PC-3 (cell line): ENCODE data around the gene HS3ST4. TPM values are rescaled to one million over a fixed set of nuclear protein-coding genes. Genes with fewer than 3 reads are reported as not detected.

Source experiments
- ATAC-seq: fragments of 200-7000 bp; cut with Tn5 transposase; 2 replicates; pipeline ENCODE4 v1.9.1; 2020; ENCODE audit warnings: mild to moderate bottlenecking, moderate library complexity
- BruUV-seq: library from RNA; stranded (reverse); fragments of 400-500 nt; replicated peaks from 2 replicates; lab custom pipeline; 2021; lab: Mats Ljungman, UMichigan
- CTCF ChIA-PET: fragments of 300-600 bp; sonication (Branson Sonifier 250); formaldehyde crosslinking; loops from one replicate; lab custom pipeline; 2022; ENCODE audit warnings: antibody characterized with exemption; lab: Charles Lee
- POLR2A ChIA-PET: fragments of 300-600 bp; sonication (Branson Sonifier 250); formaldehyde crosslinking; loops from one replicate; lab custom pipeline; 2022; ENCODE audit warnings: antibody characterized with exemption; ENCODE audit not compliant: unreplicated experiment; lab: Charles Lee
- DNase-seq: peaks from one replicate; pipeline ENCODE4 v3.0.0-alpha.2; 2015
- H2AFZ ChIP-seq: fragments of 300-600 bp; sonication (generic); 2 replicates; pipeline ENCODE4 v1.6.0; 2016; ENCODE audit warnings: antibody characterized with exemption, low read length
- H3F3A ChIP-seq: fragments of 300-600 bp; sonication (generic); one replicate; pipeline ENCODE4 v1.6.0; 2017; ENCODE audit warnings: antibody characterized with exemption, low read length, control low read depth, mild to moderate bottlenecking; ENCODE audit not compliant: unreplicated experiment
- H3K27ac ChIP-seq: fragments of 300-600 bp; sonication (generic); 2 replicates; pipeline ENCODE4 v1.5.1; 2016; ENCODE audit warnings: mild to moderate bottlenecking, low read length
- H3K27me3 ChIP-seq: fragments of 300-600 bp; sonication (generic); 2 replicates; pipeline ENCODE4 v1.6.1; 2016; ENCODE audit warnings: low read length, mixed read lengths
- H3K36me3 ChIP-seq: fragments of 300-600 bp; sonication (generic); 2 replicates; pipeline ENCODE4 v1.6.1; 2016; ENCODE audit warnings: low read depth, mixed run types, low read length, mixed read lengths
- H3K4me1 ChIP-seq: fragments of 300-600 bp; sonication (generic); 2 replicates; pipeline ENCODE4 v1.5.1; 2016; ENCODE audit warnings: low read length; ENCODE audit not compliant: insufficient read depth
- H3K4me2 ChIP-seq: fragments of 300-600 bp; sonication (generic); 2 replicates; pipeline ENCODE4 v1.6.0; 2016; ENCODE audit warnings: low read length
- H3K4me3 ChIP-seq: fragments of 300-600 bp; sonication (generic); 2 replicates; pipeline ENCODE4 v1.5.1; 2016; ENCODE audit warnings: mild to moderate bottlenecking, low read length, mixed read lengths
- H3K79me2 ChIP-seq: fragments of 300-600 bp; sonication (generic); 2 replicates; pipeline ENCODE4 v1.6.1; 2017; ENCODE audit warnings: low read length, mixed read lengths
- H3K9ac ChIP-seq: fragments of 300-600 bp; sonication (generic); 2 replicates; pipeline ENCODE4 v1.6.0; 2016; ENCODE audit warnings: mild to moderate bottlenecking, low read length
- H3K9me2 ChIP-seq: fragments of 300-600 bp; sonication (generic); replicated peaks from 2 replicates; pipeline ENCODE4 v1.6.1; 2016; ENCODE audit warnings: mixed run types, low read length, mixed read lengths
- H3K9me3 ChIP-seq: fragments of 300-600 bp; sonication (generic); 2 replicates; pipeline ENCODE4 v1.6.1; 2016; ENCODE audit warnings: low read length, mixed read lengths
- H4K20me1 ChIP-seq: fragments of 300-600 bp; sonication (generic); 2 replicates; pipeline ENCODE4 v1.6.1; 2016; ENCODE audit warnings: low read length, mixed read lengths
- EZH2 ChIP-seq: fragments of 300-600 bp; sonication (generic); IDR thresholded peaks from one replicate; pipeline ENCODE4 v1.6.1; 2017; ENCODE audit warnings: antibody characterized with exemption, mild to moderate bottlenecking, low read length; ENCODE audit not compliant: unreplicated experiment
- EZH2phosphoT487 ChIP-seq: fragments of 300-600 bp; sonication (generic); IDR thresholded peaks from 2 replicates; pipeline ENCODE4 v1.6.1; 2018; ENCODE audit warnings: mild to moderate bottlenecking, antibody characterized with exemption, low read length, borderline replicate concordance
- intact Hi-C: fragments of 100-400 bp; cut with micrococcal nuclease; formaldehyde crosslinking; loops from 2 replicates; pipeline ENCODE4 v1.9.0; 2023
- total RNA-seq: library from RNA; depleted of rRNA; stranded (reverse); fragments of >200 nt; gene quantifications from 2 replicates; pipeline ENCODE4 v1.2.3, GENCODE V29; 2014
- TF ChIP-seq, protein P1 (sequence below): fragments of 300-600 bp; sonication (generic); conservative IDR thresholded peaks from 2 replicates; pipeline ENCODE4 v1.5.1; 2017; ENCODE audit warnings: antibody characterized with exemption, low read depth, mild to moderate bottlenecking, low read length

HS3ST4 gene
- total RNA-seq, 1 experiment from 2014 or later: not detected

DNA sequence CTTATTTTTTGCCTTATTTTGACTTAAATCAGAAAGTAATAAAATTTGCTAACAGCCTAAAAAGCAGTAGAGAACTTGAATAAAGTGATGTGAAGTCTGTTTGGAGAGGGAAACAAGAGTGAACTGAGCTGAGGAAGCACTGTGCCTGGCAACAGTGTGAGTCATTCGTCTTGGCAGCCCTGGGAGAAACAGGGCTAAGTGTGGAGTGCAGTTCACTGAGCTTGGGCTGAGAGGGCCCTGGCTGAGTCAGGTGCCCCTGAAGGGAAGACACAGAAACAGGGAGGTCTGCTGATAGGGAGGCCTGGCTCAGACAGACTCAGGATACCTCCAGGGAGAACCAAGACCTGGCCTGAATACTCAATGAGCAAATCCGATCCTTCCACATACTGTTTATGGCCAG, 132.1 kb downstream of the HS3ST4 start:
- H3K36me3 ChIP-seq: no peaks in the 10 kb centered on the region
- ChIA-PET CTCF (no interaction called here), POLR2A (no interaction called here)
- DNase-seq (no peak), ATAC-seq (no peak)
- no peaks in the 10 kb centered on the region for H3K27me3 ChIP-seq
- TF ChIP-seq, protein P1, sequence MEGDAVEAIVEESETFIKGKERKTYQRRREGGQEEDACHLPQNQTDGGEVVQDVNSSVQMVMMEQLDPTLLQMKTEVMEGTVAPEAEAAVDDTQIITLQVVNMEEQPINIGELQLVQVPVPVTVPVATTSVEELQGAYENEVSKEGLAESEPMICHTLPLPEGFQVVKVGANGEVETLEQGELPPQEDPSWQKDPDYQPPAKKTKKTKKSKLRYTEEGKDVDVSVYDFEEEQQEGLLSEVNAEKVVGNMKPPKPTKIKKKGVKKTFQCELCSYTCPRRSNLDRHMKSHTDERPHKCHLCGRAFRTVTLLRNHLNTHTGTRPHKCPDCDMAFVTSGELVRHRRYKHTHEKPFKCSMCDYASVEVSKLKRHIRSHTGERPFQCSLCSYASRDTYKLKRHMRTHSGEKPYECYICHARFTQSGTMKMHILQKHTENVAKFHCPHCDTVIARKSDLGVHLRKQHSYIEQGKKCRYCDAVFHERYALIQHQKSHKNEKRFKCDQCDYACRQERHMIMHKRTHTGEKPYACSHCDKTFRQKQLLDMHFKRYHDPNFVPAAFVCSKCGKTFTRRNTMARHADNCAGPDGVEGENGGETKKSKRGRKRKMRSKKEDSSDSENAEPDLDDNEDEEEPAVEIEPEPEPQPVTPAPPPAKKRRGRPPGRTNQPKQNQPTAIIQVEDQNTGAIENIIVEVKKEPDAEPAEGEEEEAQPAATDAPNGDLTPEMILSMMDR: no peak
- no peak for TF ChIP-seq EZH2
- no peak for TF ChIP-seq EZH2phosphoT487
- no peaks in the 10 kb centered on the region for H3K4me1 ChIP-seq
- no TSS peak for BruUV-seq
- no peaks in the 10 kb centered on the region for H3K79me2 ChIP-seq
- H3K4me2 ChIP-seq: no peak overlapping the region
- H3K4me3 ChIP-seq: no peak overlapping the region
- no peaks in the 10 kb centered on the region for H3K9me3 ChIP-seq
- H3K27ac ChIP-seq: no peak overlapping the region
- H3F3A ChIP-seq: no peaks in the 10 kb centered on the region
- no peaks in the 10 kb centered on the region for H4K20me1 ChIP-seq
- no peaks in the 10 kb centered on the region for H3K9me2 ChIP-seq
- no peak overlapping the region for H3K9ac ChIP-seq
- H2AFZ ChIP-seq: no peak overlapping the region
- intact Hi-C loops: no loop called here

DNA sequence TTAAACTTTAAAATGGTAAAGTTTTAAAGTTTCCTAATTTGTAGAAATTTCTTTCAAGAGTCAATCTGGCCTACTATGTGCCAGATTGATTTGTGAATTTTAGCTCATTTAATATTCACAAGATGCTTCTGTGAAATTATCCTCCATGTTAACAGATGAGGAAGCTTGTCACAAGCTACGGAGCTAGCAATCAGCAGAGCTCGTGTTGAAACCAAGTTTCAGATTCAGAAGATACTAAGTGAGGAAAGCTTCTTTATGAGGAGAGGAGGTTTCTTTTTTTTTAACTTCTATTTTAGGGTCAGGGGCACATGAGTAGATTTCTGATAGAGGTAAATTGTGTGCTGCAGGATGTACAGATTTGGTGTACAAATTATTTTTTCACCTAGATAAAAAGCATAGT, 135.9 kb downstream of the HS3ST4 start:
- CTCF ChIA-PET: no interaction called here
- ATAC-seq: no peak

GRCh38 chr16:25828510-25828909, 136.8 kb downstream of the HS3ST4 start:
- no peaks in the 10 kb centered on the region for H3K4me1 ChIP-seq
- BruUV-seq: no TSS peak
- H3K9me2 ChIP-seq: no peaks in the 10 kb centered on the region
- H3K4me3 ChIP-seq: no peak overlapping the region
- H3F3A ChIP-seq: no peaks in the 10 kb centered on the region
- H3K4me2 ChIP-seq: no peak overlapping the region
- ATAC-seq: no peak
- TF ChIP-seq, protein P1: no peak
- TF ChIP-seq EZH2 (no peak), EZH2phosphoT487 (no peak)
- H3K27me3 ChIP-seq: no peaks in the 10 kb centered on the region
- intact Hi-C loops: no loop called here
- H3K27ac ChIP-seq: no peak overlapping the region
- H2AFZ ChIP-seq: no peak overlapping the region
- no peaks in the 10 kb centered on the region for H3K36me3 ChIP-seq
- no peak for DNase-seq
- CTCF ChIA-PET: no interaction called here
- H4K20me1 ChIP-seq: no peaks in the 10 kb centered on the region
- no peaks in the 10 kb centered on the region for H3K9me3 ChIP-seq
- H3K79me2 ChIP-seq: no peaks in the 10 kb centered on the region
- H3K9ac ChIP-seq: no peak overlapping the region
- POLR2A ChIA-PET: no interaction called here

More for the DNA sequence above, 135.9 kb downstream of the HS3ST4 start:
- Histone ChIP-seq H3K27me3 (no peaks in the 10 kb centered on the region), H3K4me3 (no peak overlapping the region), H3K79me2 (no peaks in the 10 kb centered on the region), H3K9ac (no peak overlapping the region), H4K20me1 (no peaks in the 10 kb centered on the region), H3K36me3 (no peaks in the 10 kb centered on the region), H3K4me1 (no peaks in the 10 kb centered on the region), H3K27ac (no peak overlapping the region), H2AFZ (no peak overlapping the region), H3K9me2 (no peaks in the 10 kb centered on the region), H3K9me3 (no peaks in the 10 kb centered on the region), H3K4me2 (no peak overlapping the region), H3F3A (no peaks in the 10 kb centered on the region)
- POLR2A ChIA-PET: no interaction called here
- BruUV-seq: no TSS peak
- DNase-seq: no peak
- intact Hi-C loops: no loop called here
- TF ChIP-seq, protein P1: no peak
- TF ChIP-seq EZH2: no peak
